ENCODE measurements around the gene NEMP1.

DNA sequence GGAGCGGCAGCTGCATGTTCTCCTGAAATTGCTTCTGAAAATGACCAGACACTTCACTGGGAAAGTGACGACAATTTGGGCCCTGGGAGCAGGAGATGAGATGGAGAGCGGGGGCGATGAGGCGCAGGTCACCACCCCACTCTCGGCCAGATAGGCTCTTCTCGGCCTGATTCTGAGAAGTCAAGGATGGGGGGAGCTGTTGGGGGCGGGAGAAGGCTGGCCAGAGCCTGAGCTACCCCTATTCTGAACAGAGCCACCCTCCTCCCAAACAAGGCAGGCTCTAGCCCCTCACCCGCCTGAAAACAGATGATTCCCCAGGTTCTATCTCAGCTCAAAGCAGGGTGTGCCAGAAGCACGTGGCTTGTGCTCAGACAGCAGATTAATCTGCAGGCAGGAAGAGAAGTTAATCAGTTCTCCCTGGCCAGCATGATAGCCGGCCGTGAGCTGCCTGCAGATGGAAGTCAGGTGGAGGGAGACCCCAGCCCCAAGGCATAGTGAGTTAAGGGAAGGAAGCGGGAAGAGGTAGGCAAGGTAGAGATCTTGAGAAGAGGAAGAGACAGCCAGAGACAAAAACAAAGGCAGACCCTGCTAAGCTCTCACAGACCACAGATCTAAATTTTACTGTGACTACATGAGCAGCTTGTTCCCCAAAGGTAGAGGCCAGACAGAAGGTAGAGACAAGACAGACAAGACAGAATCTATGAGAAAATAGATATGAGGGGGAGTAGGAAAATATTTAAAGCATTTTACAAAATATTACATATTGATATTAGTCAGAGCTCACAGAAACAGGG is 51.4 kb downstream of the NEMP1 start:
- TF ChIP-seq, protein P1, sequence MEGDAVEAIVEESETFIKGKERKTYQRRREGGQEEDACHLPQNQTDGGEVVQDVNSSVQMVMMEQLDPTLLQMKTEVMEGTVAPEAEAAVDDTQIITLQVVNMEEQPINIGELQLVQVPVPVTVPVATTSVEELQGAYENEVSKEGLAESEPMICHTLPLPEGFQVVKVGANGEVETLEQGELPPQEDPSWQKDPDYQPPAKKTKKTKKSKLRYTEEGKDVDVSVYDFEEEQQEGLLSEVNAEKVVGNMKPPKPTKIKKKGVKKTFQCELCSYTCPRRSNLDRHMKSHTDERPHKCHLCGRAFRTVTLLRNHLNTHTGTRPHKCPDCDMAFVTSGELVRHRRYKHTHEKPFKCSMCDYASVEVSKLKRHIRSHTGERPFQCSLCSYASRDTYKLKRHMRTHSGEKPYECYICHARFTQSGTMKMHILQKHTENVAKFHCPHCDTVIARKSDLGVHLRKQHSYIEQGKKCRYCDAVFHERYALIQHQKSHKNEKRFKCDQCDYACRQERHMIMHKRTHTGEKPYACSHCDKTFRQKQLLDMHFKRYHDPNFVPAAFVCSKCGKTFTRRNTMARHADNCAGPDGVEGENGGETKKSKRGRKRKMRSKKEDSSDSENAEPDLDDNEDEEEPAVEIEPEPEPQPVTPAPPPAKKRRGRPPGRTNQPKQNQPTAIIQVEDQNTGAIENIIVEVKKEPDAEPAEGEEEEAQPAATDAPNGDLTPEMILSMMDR (IDR thresholded peaks at IDR 0.05; ENCODE audit: borderline replicate concordance, extremely low read depth, low read length, poor library complexity, severe bottlenecking): no peak
- no peak for TF ChIP-seq EZH2 (IDR thresholded peaks at IDR 0.05; ENCODE audit: borderline replicate concordance, low read depth, low read length, severe bottlenecking)

Data from DND-41 (cell line).